LNCaP clone FGC (cell line): ENCODE data around the gene SV2B.
A peak's percentile ranks its signal among the peaks of the same experiment; 100 is the strongest.

Source experiments
- DNase-seq: peaks from one replicate; pipeline ENCODE4 v3.0.0-alpha.2; 2011; ENCODE audit warnings: low read depth
- H3K4me3 ChIP-seq: 2 replicates; pipeline ENCODE4 v1.5.1; 2011; ENCODE audit warnings: mild to moderate bottlenecking, low read depth, low read length, control low read depth
- TF ChIP-seq, protein P1 (sequence below): IDR thresholded peaks from 2 replicates; pipeline ENCODE4 v1.5.1; 2012; ENCODE audit warnings: mild to moderate bottlenecking; ENCODE audit not compliant: control insufficient read depth, insufficient read depth; ENCODE audit errors: extremely low read depth

SV2B gene

DNA sequence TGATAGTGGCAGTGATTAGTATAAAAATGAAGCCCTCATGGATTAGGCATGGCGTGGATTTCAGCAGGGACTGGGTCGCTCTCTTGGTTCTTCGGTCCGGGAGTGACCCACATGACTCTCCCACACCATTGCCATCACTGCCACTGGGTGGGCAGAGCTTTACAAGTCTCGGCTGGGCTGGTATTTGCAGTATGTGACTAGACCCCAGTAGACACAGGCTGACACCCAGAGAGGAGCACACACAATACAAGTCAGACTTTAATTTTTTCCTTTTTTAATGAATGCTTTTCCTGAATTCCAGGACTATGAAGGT is 1.5 kb downstream of the SV2B start:
- H3K4me3 ChIP-seq = no peak overlapping the region
- TF ChIP-seq, protein P1, sequence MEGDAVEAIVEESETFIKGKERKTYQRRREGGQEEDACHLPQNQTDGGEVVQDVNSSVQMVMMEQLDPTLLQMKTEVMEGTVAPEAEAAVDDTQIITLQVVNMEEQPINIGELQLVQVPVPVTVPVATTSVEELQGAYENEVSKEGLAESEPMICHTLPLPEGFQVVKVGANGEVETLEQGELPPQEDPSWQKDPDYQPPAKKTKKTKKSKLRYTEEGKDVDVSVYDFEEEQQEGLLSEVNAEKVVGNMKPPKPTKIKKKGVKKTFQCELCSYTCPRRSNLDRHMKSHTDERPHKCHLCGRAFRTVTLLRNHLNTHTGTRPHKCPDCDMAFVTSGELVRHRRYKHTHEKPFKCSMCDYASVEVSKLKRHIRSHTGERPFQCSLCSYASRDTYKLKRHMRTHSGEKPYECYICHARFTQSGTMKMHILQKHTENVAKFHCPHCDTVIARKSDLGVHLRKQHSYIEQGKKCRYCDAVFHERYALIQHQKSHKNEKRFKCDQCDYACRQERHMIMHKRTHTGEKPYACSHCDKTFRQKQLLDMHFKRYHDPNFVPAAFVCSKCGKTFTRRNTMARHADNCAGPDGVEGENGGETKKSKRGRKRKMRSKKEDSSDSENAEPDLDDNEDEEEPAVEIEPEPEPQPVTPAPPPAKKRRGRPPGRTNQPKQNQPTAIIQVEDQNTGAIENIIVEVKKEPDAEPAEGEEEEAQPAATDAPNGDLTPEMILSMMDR = no peak
- no peak for DNase-seq

DNA sequence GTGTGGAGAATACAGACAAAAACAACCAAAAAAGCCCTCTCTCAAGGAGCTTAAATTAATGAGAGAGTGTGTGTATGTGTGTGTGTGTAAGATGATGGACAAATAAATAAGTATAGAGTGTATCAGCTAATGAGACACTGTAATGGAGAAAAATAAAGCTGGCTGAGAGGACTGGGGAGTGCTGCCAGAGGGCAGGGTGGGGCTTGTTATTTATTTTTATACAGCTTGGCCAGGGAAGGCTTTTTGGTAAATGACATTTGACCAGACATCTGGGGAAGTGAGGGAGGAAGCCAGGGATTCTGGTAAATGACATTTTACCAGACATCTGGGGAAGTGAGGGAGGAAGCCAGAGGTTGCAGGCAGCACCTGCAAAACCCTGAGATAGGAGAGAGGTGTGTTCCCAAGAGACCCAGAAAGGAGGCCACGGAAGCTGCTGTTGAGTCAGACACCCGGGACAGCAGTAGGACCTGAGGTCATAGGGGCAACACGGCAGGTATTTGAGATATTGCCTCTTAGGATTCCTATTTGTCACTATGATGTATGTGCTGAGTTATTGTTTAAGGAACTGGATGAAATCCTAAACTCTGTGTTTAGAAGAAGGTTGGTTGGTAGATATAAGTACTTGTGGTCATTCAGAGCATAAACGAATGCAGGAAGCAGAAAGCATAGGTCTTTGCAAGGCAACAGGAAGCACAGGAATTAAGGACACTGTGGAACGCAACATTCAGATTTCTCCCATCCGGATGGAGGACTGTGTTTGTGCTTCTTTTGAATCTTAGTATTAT is 2.7 kb downstream of the SV2B start:
- TF ChIP-seq, protein P1 = no peak
- no peak overlapping the region for H3K4me3 ChIP-seq
- no peak for DNase-seq

DNA sequence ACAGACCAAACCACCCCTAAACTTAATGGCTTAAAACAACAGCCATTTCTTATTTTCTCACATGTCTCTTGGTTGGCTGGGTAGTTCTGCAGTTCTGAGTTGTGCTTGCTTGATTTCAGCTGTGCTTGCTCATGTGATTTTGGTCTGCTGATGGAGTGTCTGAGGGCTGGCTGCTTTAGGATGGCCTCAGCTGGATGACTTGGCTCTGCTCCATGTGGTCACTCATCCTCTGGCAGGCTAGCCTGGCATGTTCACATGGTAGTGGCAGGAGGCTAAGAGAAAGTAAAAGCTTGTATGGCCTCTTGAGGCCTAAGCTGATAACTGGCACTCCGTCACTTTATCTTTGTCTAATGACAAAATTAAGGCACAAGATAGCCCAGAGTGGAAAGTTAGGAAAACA is 4.1 kb downstream of the SV2B start:
- TF ChIP-seq, protein P1 = no peak
- H3K4me3 ChIP-seq = no peak overlapping the region
- DNase-seq = no peak

DNA sequence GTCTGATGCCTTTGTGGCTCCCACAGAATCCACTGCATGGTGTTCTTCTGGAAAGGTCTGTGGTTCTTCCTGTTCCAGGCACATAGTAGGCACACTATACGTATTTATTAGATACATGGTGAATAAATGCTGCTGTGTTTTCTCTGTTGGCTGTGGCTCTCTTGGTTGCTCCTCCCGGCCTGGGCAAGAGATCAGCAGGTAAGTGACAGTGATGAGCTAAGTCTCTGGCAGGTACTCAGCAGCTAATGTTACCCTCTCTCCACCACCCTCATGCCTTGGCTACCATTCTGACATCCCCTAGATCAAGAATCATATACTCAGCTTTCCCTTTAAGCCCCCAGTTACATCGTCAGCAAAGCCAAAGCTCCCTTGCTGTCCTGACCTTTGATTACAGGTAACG is 8.4 kb downstream of the SV2B start:
- H3K4me3 ChIP-seq = no peak overlapping the region
- TF ChIP-seq, protein P1 = no peak
- no peak for DNase-seq

DNA sequence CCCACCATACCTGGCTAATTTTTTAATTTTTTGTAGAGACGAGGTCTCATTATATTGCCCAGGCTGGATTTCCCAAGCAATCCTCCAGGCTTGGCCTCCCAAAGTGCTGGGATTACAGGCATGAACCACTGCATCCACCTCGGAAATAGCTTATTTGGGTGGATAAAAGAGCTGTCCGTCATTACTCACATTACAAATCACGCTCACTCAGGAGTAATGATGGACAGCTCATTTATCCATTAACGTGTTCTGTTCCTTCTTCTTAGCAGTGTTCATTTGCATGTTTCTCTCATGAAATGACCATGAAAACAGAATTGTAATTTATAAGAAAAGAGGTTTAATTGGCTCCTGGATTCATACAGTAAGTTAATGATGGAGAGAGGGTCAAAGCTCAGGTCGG is 9.8 kb downstream of the SV2B start:
- H3K4me3 ChIP-seq = no peak overlapping the region
- TF ChIP-seq, protein P1 = no peak
- no peak for DNase-seq

DNA sequence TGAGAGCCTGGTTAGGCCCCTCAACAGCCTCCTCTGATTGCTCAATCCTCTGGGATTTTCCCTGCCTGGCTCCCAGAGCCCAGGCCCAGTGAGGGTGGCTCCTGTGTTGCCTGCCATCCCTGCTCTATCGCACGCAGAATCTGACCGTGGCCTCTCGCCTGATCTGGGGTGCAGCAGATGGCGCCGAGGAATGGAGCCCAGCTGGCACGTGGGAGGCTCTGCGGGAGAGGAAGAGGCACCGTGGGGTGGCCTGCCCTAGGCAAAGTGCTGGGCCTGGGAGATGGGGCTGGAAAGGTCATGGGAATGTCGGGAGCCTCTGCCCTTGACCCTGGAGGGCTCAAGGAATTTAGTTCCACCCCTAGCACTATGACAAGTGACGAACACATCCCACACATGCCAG is 10.3 kb downstream of the SV2B start:
- TF ChIP-seq, protein P1 = no peak
- no peak for DNase-seq
- no peak overlapping the region for H3K4me3 ChIP-seq

DNA sequence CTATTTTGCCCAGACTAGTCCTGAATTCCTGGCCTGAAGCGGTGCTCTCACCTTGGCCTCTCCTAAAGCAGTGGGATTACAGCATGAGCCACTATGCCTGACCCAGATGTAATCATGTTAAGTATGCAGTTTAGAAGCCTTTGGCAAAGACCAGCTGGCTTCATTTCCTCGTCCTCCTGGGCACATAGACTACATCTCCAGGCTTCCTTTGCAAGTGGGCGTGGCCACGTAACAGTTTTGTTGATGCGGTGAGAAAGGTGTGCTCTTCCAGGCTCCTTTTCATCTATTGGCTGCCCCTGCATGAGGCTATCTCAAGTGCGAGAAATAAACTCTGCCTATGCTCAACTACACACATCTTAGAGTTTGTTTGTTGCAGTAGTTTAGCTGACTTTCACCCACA is 13.0 kb downstream of the SV2B start:
- H3K4me3 ChIP-seq = no peak overlapping the region
- peak; percentile 15 for DNase-seq
- TF ChIP-seq, protein P1 = no peak
